Cardiac fibroblast (primary cell): ENCODE results near the gene FAM200B.

ENCODE experiments used
- DNase-seq, 2 donors: peaks; one replicate each; pipeline versions ENCODE4 v3.0.0 to v3.0.0-alpha.2; 2010; ENCODE audit warnings: low read depth in 2 of 2
- H3K4me3 ChIP-seq, 2 donors: replicated peaks in 1 of 2; 1 replicate in 1 of 2; 2 replicates in 1 of 2; pipeline ENCODE4 v1.5.1; 2011; ENCODE audit warnings: low read depth in 2 of 2, low read length in 2 of 2, mild to moderate bottlenecking in 2 of 2, moderate library complexity in 1 of 2
- TF ChIP-seq, protein P1 (sequence below): IDR thresholded peaks from one replicate; pipeline ENCODE4 v1.5.1; 2011; ENCODE audit warnings: low read depth, mild to moderate bottlenecking, low read length, inconsistent platforms

The FAM200B gene

DNA sequence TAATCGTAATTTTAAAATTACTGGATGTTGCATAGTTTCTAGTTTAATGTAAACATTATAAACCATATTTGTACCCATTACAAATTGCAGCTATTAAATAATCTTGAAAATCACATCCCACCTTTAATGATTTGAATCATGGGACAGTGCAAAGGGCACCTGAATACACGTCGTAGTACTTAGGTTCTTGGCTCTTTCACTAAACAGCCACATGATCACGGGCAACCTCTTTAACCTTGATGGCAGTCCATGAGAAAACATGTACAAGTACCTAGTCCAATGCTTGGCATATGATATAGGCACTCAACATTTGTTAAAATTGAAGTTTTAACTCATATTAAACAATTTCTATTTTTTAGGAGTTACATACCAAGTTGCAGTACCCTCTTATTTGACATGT lies 14.6 kb upstream of the FAM200B start:
- H3K4me3 ChIP-seq, result no peak overlapping the region
- DNase-seq, result no peak
- TF ChIP-seq, protein P1, sequence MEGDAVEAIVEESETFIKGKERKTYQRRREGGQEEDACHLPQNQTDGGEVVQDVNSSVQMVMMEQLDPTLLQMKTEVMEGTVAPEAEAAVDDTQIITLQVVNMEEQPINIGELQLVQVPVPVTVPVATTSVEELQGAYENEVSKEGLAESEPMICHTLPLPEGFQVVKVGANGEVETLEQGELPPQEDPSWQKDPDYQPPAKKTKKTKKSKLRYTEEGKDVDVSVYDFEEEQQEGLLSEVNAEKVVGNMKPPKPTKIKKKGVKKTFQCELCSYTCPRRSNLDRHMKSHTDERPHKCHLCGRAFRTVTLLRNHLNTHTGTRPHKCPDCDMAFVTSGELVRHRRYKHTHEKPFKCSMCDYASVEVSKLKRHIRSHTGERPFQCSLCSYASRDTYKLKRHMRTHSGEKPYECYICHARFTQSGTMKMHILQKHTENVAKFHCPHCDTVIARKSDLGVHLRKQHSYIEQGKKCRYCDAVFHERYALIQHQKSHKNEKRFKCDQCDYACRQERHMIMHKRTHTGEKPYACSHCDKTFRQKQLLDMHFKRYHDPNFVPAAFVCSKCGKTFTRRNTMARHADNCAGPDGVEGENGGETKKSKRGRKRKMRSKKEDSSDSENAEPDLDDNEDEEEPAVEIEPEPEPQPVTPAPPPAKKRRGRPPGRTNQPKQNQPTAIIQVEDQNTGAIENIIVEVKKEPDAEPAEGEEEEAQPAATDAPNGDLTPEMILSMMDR, result no peak

DNA sequence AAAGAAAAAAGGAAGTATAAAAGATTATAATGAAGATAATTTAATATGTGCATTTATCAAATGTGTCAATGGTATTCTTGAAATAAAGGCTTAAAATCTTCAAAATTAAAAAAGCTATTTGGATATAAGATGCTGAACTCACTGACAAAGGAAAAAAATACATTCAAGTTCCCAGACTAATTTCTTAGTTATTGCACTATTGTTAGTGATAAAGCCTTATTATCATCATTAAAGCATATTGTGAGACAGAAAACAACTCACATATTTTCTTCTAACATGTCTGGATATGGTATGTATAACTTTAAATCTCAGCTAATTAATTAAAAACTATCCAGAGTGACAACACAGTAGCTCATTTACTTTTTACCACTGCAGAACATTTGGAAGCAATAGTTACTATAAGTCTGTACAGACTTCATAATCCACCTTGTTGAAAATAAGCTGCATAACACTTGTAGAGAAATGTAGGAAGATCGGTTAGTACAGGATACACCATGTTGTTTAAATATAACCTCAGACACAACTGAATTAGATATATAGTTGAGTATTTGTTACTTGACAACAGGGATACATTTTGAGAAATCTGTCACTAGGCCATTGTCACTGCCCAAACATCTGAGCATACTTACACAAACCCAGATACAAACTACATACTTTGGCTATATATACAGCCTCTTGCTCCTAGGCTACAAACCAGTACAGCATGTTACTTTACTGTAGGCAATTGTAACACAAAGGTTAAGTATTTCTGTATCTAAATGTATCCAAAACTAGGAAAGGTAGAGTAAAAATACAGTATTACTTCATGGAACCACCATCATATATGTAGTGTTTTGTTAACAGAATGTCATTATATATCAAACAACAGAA lies 12.8 kb upstream of the FAM200B start:
- TF ChIP-seq, protein P1, result no peak
- no peak for DNase-seq
- H3K4me3 ChIP-seq, result no peak overlapping the region

DNA sequence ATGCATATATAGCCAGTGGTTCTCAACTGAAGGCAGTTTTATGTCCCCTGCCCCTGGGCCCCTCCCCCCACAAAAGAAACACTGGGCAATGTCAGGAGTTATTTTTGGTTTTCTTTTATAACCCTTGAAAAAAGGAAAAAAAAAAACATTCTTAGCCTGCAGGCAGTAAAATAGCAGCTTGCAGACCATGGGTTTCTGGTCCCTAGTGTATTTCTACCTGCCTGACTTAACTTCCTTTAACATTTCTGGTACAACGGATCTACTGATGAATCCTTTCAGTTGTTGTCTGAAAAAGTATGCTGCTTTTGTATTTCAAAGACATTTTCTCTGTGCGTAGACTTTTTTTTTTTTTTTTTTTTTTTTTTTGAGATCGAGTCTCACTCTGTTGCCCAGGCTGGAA lies 11.1 kb upstream of the FAM200B start:
- TF ChIP-seq, protein P1, result no peak
- DNase-seq, result no peak
- no peak overlapping the region for H3K4me3 ChIP-seq

DNA sequence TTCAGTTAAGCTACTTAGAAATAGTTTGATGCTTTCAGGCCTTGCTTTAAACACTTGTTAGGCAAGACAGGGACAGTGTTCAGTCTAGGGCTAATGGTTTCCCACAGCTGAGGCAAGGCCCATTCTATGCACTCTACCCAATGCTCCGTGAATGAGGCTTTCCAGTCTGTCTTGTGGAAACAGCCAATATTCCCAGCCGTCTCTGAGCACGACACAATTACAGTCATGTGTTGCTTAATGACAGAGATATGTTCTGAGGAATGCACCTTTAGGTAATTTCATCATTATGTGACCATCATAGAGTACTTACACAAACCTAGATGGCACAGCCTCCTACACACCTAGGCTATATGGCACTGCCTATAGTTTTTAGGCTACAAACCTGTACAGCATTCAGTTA lies 9.5 kb upstream of the FAM200B start:
- no peak for DNase-seq

DNA sequence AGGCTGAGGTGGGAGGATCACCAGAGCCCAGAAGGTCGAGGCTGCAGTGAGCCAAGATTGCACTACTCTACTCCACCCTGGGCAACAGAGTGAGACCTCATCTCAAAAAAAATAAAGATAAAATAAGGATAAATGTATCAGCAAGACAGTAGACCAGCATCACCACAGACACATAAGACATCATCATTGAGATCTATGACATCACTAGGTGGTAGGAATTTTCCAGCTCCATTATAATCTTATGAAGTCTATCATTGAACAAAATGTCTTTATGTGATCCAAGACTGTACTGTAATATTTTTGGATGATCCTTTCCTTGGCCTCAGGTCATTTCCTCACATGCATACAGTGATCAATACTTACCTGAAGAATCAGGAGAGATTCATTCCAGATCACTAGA lies 8.3 kb upstream of the FAM200B start:
- TF ChIP-seq, protein P1, result no peak

More for the DNA sequence above, 9.5 kb upstream of the FAM200B start:
- TF ChIP-seq, protein P1, result no peak
- H3K4me3 ChIP-seq, result no peak overlapping the region

DNA sequence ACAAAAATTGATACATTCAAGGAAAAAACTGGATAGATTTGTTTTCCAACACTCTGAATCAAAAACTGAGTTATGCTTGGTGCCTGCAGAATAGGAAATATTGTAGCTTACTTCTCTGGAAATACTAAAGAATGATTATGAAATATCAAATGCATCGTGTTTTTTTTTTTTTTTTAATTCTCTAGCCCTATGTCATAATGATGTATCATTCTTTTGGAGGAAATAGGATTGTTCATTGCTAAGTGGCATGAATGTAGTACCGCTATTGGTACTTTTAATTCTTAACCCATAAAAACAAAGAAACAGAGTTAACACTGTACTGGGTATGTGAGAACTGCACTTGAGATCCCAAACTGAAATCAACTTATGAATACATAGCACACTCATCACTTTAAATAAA lies 7.6 kb upstream of the FAM200B start:
- no peak overlapping the region for H3K4me3 ChIP-seq
- TF ChIP-seq, protein P1, result no peak
- peak in 1 of 2 donors; percentile 29 for DNase-seq

More for the DNA sequence above, 8.3 kb upstream of the FAM200B start:
- no peak overlapping the region for H3K4me3 ChIP-seq
- DNase-seq, result no peak
